Fibroblast of lung (primary cell): ENCODE results near the gene FOSL2.

ENCODE experiments used
- CTCF ChIP-seq, 2 donors: IDR thresholded peaks in 1 of 2; conservative IDR thresholded peaks in 1 of 2; 1 replicate in 1 of 2; 2 replicates in 1 of 2; pipeline ENCODE4 v1.5.1; 2011 to 2012; ENCODE audit warnings: low read length in 2 of 2, control low read depth in 1 of 2, inconsistent platforms in 1 of 2, low read depth in 1 of 2, mild to moderate bottlenecking in 1 of 2
- EZH2 ChIP-seq: IDR thresholded peaks from 2 replicates; pipeline ENCODE4 v1.5.1; 2012; ENCODE audit warnings: low read length, control low read depth, mild to moderate bottlenecking; ENCODE audit errors: missing control alignments

GRCh38 chr2:28405537-28405936, 12.9 kb downstream of the FOSL2 start:
- TF ChIP-seq CTCF (conservative IDR thresholded peaks at IDR 0.05 in 1 of 2, IDR thresholded peaks at IDR 0.05 in 1 of 2; ENCODE audit: low read depth in 1 of 2, low read length in 2 of 2) (no peak), EZH2 (no peak)
